Measurements from ENCODE around the gene SUMO3.

Gene SUMO3

GRCh38 chr21:44828362-44829056 is 10.6 kb upstream of the SUMO3 start:
- no peak for TF ChIP-seq CTCF (conservative IDR thresholded peaks at IDR 0.05; ENCODE audit: low read length)
- H3K4me3 ChIP-seq (ENCODE audit: low read length), result no peak overlapping the region
- DNase-seq (ENCODE audit: low read depth), result no peak

- no peak for TF ChIP-seq CTCF (conservative IDR thresholded peaks at IDR 0.05; ENCODE audit: low read length)
- H3K4me3 ChIP-seq (ENCODE audit: low read length), result no peak overlapping the region
- DNase-seq (ENCODE audit: low read depth), result no peak
Observed at GRCh38 chr21:44823179-44823660, 5.4 kb upstream of the SUMO3 start.

- no peak overlapping the region for H3K4me3 ChIP-seq (ENCODE audit: low read length)
- TF ChIP-seq CTCF (conservative IDR thresholded peaks at IDR 0.05; ENCODE audit: low read length), result no peak
- no peak for DNase-seq (ENCODE audit: low read depth)
Observed at GRCh38 chr21:44822484-44823178, 4.8 kb upstream of the SUMO3 start.

GRCh38 chr21:44820851-44821250 is 3.0 kb upstream of the SUMO3 start:
- DNase-seq (ENCODE audit: low read depth), result peak; percentile 46
- H3K4me3 ChIP-seq (ENCODE audit: low read length), result no peak overlapping the region
- TF ChIP-seq CTCF (conservative IDR thresholded peaks at IDR 0.05; ENCODE audit: low read length), result no peak

GRCh38 chr21:44819283-44820243 is 1.7 kb upstream of the SUMO3 start:
- DNase-seq (ENCODE audit: low read depth), result no peak
- H3K4me3 ChIP-seq (ENCODE audit: low read length), result no peak overlapping the region
- TF ChIP-seq CTCF (conservative IDR thresholded peaks at IDR 0.05; ENCODE audit: low read length), result no peak

GRCh38 chr21:44818640-44819011 is 764 bp upstream of the SUMO3 start:
- no peak for TF ChIP-seq CTCF (conservative IDR thresholded peaks at IDR 0.05; ENCODE audit: low read length)
- H3K4me3 ChIP-seq (ENCODE audit: low read length), result peak overlapping the region; percentile 50
- no peak for DNase-seq (ENCODE audit: low read depth)

All from AG10803 (cell line).